Ramos (cell line): ENCODE results near the gene FCHSD1.
"Not testable (repeated sequence)": the region's sequence is repeated elsewhere in the genome, so short reads cannot be mapped to it uniquely, and the experiment has no call there.

Source experiments
- in situ Hi-C: fragments of 300-500 bp; cut with MboI; formaldehyde crosslinking; loops from one replicate; pipeline ENCODE4 v1.14.3; 2022; ENCODE audit warnings: low sequenced_read_pairs; ENCODE audit not compliant: unreplicated experiment

The FCHSD1 gene

GRCh38 chr5:141623186-141623585 is 28.0 kb downstream of the FCHSD1 start:
- in situ Hi-C loops = loop anchor here (5.0 kb wide), 1 partner anchor 36 kb away; no protein-coding TSS in a partner anchor

GRCh38 chr5:141618804-141619554 is 32.2 kb downstream of the FCHSD1 start, which contains the start of gene DIAPH1:
Gene DIAPH1, minus strand, starts transcription at chr5:141619000. Its CDS starts 86 bp downstream, at chr5:141618914.
- in situ Hi-C loops = no loop called here

- in situ Hi-C loops = no loop called here
Observed at GRCh38 chr5:141618030-141618803, 33.0 kb downstream of the FCHSD1 start.

- in situ Hi-C loops = no loop called here
Observed at GRCh38 chr5:141617682-141618029, 33.6 kb downstream of the FCHSD1 start.

DNA sequence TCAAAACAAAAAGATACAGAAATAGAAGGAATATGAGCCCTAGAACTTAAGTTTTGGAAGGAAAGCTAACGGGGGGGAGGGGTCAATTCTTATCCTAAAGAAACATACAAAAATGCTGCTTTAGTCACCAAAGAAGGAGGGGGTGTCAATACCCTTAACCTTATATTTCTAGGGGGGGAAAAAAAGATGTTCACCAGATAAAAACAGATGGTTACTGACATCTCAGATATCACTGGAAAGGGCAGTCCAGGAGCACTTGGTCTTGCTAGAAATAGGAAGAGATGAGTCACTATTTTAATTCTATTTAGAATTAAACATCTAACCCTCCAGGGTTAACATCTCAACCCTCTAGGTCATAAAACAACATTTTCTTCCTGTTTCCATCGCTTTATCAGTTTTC is 34.1 kb downstream of the FCHSD1 start:
- in situ Hi-C loops = no loop called here

DNA sequence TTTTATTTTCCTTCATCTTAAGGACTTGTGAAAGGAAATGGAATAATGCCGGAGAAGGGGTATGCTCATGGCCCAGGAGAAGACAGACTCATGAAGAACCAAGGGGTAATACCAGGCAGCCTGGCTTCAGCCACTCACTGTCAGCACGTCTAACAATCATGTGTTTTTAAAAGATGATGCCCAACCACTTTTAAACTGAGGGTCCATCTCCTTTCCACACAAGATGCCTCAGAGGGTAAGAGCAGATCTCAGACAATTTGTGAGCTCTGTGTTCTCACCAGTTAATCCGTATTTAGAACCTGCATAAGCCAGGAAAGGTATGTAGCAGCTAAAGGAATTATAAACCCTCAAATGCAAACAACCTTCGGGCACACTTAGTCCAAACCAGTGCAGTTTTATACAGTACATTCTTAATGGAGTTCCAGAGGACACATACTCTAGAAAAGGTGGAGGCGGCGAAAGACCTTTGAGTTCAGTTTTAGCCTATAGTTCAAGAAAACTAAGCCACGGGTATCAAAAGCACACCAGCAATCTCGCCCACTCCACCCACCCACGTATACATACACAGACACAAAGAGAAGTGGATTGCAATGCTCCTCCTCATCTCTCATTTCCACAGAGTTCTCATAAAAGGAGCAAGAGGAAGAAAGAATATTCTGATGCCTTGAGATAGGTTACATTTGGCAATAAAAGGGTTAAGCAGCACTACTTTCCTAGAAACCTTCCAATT is 35.1 kb downstream of the FCHSD1 start:
- in situ Hi-C loops = no loop called here

GRCh38 chr5:141613344-141613743 is 37.9 kb downstream of the FCHSD1 start:
- in situ Hi-C loops = no loop called here

- in situ Hi-C loops = no loop called here
Observed at GRCh38 chr5:141611289-141611688, 39.9 kb downstream of the FCHSD1 start.

DNA sequence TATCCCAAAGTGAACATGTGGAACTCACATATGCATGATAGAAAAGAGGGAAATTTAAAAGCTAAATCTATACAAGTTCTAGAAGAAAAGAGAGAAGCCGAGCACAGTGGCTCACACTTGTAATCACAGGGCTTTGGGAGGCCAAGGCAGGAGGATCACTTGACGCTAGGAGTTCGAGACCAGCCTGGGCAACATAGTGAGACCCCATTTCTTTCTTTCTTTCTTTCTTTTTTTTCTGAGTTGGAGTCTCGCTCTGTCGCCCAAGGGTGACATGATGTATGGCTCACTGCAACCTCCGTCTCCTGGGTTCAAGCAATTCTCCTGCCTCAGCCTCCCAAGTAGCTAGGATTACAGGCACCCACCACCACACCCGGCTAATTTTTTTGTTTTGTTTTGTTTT is 41.3 kb downstream of the FCHSD1 start:
- in situ Hi-C loops = not testable (repeated sequence)

DNA sequence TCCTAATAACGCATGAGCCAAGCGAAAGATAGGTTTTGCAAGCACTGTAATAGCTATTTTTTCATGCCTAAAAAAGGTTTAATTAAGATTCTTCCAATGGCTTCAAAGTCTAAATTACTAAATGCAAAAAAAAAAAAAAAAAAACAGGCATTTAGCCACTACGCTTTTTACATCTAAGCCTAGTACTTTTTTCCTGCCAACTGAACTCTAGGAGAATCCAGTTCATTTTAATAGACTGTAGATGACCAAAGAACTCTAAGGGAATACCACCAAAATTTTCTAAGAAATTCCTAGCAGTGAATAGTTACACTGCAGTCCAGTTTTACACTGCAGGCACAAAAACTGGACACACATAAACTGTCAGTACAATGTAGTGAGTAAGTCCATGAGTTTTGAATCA is 42.2 kb downstream of the FCHSD1 start:
- in situ Hi-C loops = no loop called here

DNA sequence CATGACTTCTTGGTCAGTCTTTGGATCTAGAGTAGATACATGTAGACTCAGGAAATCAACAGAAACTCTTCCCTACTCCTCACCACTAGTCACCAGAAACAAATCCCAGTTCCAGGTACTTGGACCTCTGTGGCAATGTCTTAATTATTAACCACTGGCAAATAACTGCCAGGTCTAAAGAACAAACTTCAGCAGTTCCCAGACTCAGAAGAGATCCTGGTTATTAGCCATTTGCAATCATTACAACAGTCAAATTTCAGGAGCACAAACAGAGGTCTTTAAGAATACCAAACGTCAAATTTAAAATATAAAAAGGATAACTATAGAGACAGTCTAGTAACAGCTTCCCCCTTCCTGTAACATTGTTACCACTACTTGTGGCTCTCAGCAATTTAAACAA is 42.7 kb downstream of the FCHSD1 start:
- in situ Hi-C loops = no loop called here

- in situ Hi-C loops = no loop called here
Observed at GRCh38 chr5:141608046-141608445, 43.2 kb downstream of the FCHSD1 start.

GRCh38 chr5:141605523-141606277 is 45.5 kb downstream of the FCHSD1 start:
- in situ Hi-C loops = no loop called here

GRCh38 chr5:141603923-141604717 is 47.1 kb downstream of the FCHSD1 start:
- in situ Hi-C loops = no loop called here

GRCh38 chr5:141602606-141603005 is 48.6 kb downstream of the FCHSD1 start:
- in situ Hi-C loops = no loop called here

GRCh38 chr5:141598391-141599345 is 52.5 kb downstream of the FCHSD1 start:
- in situ Hi-C loops = no loop called here

- in situ Hi-C loops = no loop called here
Observed at GRCh38 chr5:141597814-141598213, 53.4 kb downstream of the FCHSD1 start.

DNA sequence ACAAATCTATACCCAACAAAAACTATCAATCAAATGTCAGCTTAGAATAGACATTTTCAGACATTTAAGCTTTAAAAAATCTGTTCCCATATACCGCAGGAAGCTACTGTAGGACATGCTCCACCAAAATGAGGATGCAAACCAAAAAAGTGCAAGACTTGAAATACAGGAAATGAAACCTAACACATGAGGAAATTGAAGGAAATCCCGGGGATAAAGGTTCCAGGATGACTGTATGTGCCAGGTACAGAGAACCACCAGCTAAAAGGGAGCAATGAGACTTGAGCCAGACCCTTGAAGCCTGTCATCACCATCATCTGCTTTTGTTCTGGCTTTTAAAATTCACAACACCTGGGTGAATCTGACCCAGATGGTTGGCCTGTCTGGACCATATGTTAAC is 53.8 kb downstream of the FCHSD1 start:
- in situ Hi-C loops = no loop called here
